ENCODE data around the gene NPVF. TPM values are rescaled to one million over a fixed set of nuclear protein-coding genes. Genes with fewer than 3 reads are reported as not detected.

The NPVF gene
- total RNA-seq, 5 donors from 2014 or later (not counting 1 experiment from before 2014, with no cell fraction given), result not detected

Other genes with a start within 250 kb of the NPVF start
- gene OSBPL3, start 248.3 kb downstream of the NPVF start, total RNA-seq, result 10 to 100 TPM; 30.2 to 62.7 (median 54.7) TPM
- gene CYCS, start 103.2 kb downstream of the NPVF start, total RNA-seq, result 100 to 1,000 TPM in 2 of 5 donors, 10 to 100 TPM in 3; 45.0 to 136 (median 47.3) TPM

Measured in T-cell (primary cell).